Endothelial cell of umbilical vein (primary cell): Measurements from ENCODE around the gene CBLN1. TPM values are rescaled to one million over a fixed set of nuclear protein-coding genes. Genes with fewer than 3 reads are reported as not detected.

Experiments
- BruUV-seq: library from RNA; stranded (reverse); fragments of 400-500 nt; replicated peaks from 2 replicates; lab custom pipeline; 2021; lab: Mats Ljungman, UMichigan
- CTCF ChIA-PET: fragments of 300-600, 350-600 bp; sonication (Branson Sonifier 250); formaldehyde crosslinking; loops from one replicate; lab custom pipeline; 2021; ENCODE audit warnings: antibody characterized with exemption, inconsistent platforms; lab: Charles Lee
- POLR2A ChIA-PET: fragments of 300-600, 350-600 bp; sonication (Branson Sonifier 250); formaldehyde crosslinking; loops from one replicate; lab custom pipeline; 2021; ENCODE audit warnings: antibody characterized with exemption, inconsistent platforms; lab: Charles Lee
- DNase-seq: peaks from one replicate; pipeline ENCODE4 v3.0.0-alpha.2; 2011; ENCODE audit warnings: low read depth, low spot score
- FAIRE-seq: peaks from 2 replicates; lab custom pipeline; 2011; peaks lifted over from hg19 to GRCh38; lab: Jason Lieb, UNC
- H2AFZ ChIP-seq: 2 replicates; pipeline ENCODE4 v1.6.0; 2012; ENCODE audit warnings: low read depth, low read length, control low read depth, inconsistent platforms
- H3K27ac ChIP-seq: 2 replicates; pipeline ENCODE4 v1.5.1; 2011; ENCODE audit warnings: low read depth, mild to moderate bottlenecking, control low read depth, low read length, moderate library complexity; ENCODE audit not compliant: insufficient read depth
- H3K27me3 ChIP-seq, 2 experiments: 2 replicates each; pipeline versions ENCODE4 v1.6.0 to v1.6.1; 2011; ENCODE audit warnings: low read length in 2 of 2, mixed read lengths in 1 of 2; ENCODE audit not compliant: control insufficient read depth in 2 of 2, insufficient read depth in 2 of 2
- H3K36me3 ChIP-seq, 2 experiments: 2 replicates in 1 of 2; 3 replicates in 1 of 2; pipeline ENCODE4 v1.5.1; 2011; ENCODE audit warnings: low read length in 2 of 2, mild to moderate bottlenecking in 1 of 2, moderate library complexity in 1 of 2; ENCODE audit not compliant: control insufficient read depth in 2 of 2, insufficient read depth in 2 of 2; ENCODE audit errors: extremely low read depth in 1 of 2
- H3K4me1 ChIP-seq: 3 replicates; pipeline ENCODE4 v1.5.1; 2011; ENCODE audit warnings: mild to moderate bottlenecking, low read length; ENCODE audit not compliant: control insufficient read depth, insufficient read depth; ENCODE audit errors: extremely low read depth
- H3K4me2 ChIP-seq: 2 replicates; pipeline ENCODE4 v1.6.1; 2011; ENCODE audit warnings: low read length, control low read depth, mixed read lengths; ENCODE audit not compliant: insufficient read depth
- H3K4me3 ChIP-seq, 3 experiments: fragments of 200-600 bp in 1 of 3; sonication (generic), shearing (Covaris generic) in 1 of 3; replicated peaks in 1 of 3; 2 replicates each; pipeline ENCODE4 v1.5.1; 2011 to 2016; ENCODE audit warnings: control low read depth in 3 of 3, low read length in 3 of 3, mild to moderate bottlenecking in 2 of 3, inconsistent platforms in 1 of 3, low read depth in 1 of 3, moderate library complexity in 1 of 3; ENCODE audit not compliant: insufficient read depth in 1 of 3
- H3K79me2 ChIP-seq: 2 replicates; pipeline ENCODE4 v1.6.0; 2012; ENCODE audit warnings: low read length, inconsistent platforms; ENCODE audit not compliant: control insufficient read depth, insufficient read depth
- H3K9ac ChIP-seq: replicated peaks from 2 replicates; pipeline ENCODE3; 2011; ENCODE audit warnings: low read length, control low read depth; ENCODE audit not compliant: insufficient read depth; ENCODE audit errors: extremely low read depth
- H3K9me1 ChIP-seq: replicated peaks from 3 replicates; pipeline ENCODE4 v1.6.0; 2011; ENCODE audit warnings: mild to moderate bottlenecking, low read length; ENCODE audit not compliant: control insufficient read depth, insufficient read depth; ENCODE audit errors: extremely low read depth
- H3K9me3 ChIP-seq: replicated peaks from 2 replicates; pipeline ENCODE4 v1.5.1; 2012; ENCODE audit warnings: low read length, inconsistent platforms; ENCODE audit not compliant: control insufficient read depth, insufficient read depth
- H4K20me1 ChIP-seq: replicated peaks from 2 replicates; pipeline ENCODE3; 2011; ENCODE audit warnings: mild to moderate bottlenecking, low read length; ENCODE audit not compliant: control insufficient read depth, insufficient read depth; ENCODE audit errors: extremely low read depth
- CTCF ChIP-seq, 2 donors: IDR thresholded peaks; 1 replicate in 1 of 2; 2 replicates in 1 of 2; pipeline ENCODE4 v1.5.1; 2011; ENCODE audit warnings: low read length in 2 of 2, mild to moderate bottlenecking in 2 of 2, moderate library complexity in 2 of 2, control low read depth in 1 of 2, inconsistent platforms in 1 of 2, low read depth in 1 of 2; ENCODE audit not compliant: insufficient read depth in 1 of 2; ENCODE audit errors: extremely low read depth in 1 of 2
- EZH2 ChIP-seq: IDR thresholded peaks from 2 replicates; pipeline ENCODE4 v1.6.1; 2012; ENCODE audit warnings: borderline replicate concordance, low read depth, mild to moderate bottlenecking, moderate library complexity, low read length, inconsistent platforms; ENCODE audit not compliant: severe bottlenecking
- GATA2 ChIP-seq: IDR thresholded peaks from 2 replicates; pipeline ENCODE4 v1.7.0; 2011; ENCODE audit warnings: low read depth, mild to moderate bottlenecking, moderate library complexity, mixed read lengths, low read length; ENCODE audit not compliant: insufficient read length, insufficient read depth
- MAX ChIP-seq: IDR thresholded peaks from 2 replicates; pipeline ENCODE4 v1.6.1; 2011; ENCODE audit not compliant: insufficient read depth, insufficient read length
- dilution Hi-C: fragments of 300-500 bp; cut with MboI; formaldehyde crosslinking; loops from one replicate; pipeline ENCODE4 v1.15.0; 2019; ENCODE audit warnings: low sequenced_read_pairs; ENCODE audit not compliant: extremely low pct_ligation_motif_present
- intact Hi-C: fragments of 100-400 bp; cut with micrococcal nuclease; formaldehyde crosslinking; loops from one replicate; pipeline ENCODE4 v1.10.0; 2022
- polyA plus RNA-seq, 4 experiments: library from polyadenylated mRNA; depleted of rRNA in 3 of 4; stranded (reverse) in 3 of 4; unstranded in 1 of 4; fragments of >200 nt; gene quantifications; 2 replicates each; pipeline versions ENCODE4 v1.2.1 to v1.2.3, GENCODE V29; 2011 to 2012; ENCODE audit warnings: missing spikeins in 1 of 4
- total RNA-seq: library from RNA; stranded (reverse); gene quantifications from 2 replicates; pipeline ENCODE4 v1.2.3, GENCODE V29; 2021

Gene CBLN1
- total and polyA plus RNA-seq, 2 donors (not counting 3 experiments of a cell fraction or from before 2014, with no cell fraction given) = not detected

- dilution Hi-C loops = no loop called here
- POLR2A ChIA-PET = no interaction called here
Observed at GRCh38 chr16:49283376-49284049, 1.9 kb upstream of the CBLN1 start.

GRCh38 chr16:49282690-49283375 is 1.2 kb upstream of the CBLN1 start:
- no peaks in the 10 kb centered on the region for H3K9me3 ChIP-seq
- no peak for TF ChIP-seq CTCF (IDR thresholded peaks at IDR 0.05; ENCODE audit: extremely low read depth in 1 of 2, insufficient read depth in 1 of 2, low read depth in 1 of 2, low read length in 2 of 2)
- TF ChIP-seq EZH2 = peak; percentile 52
- no peak for TF ChIP-seq GATA2
- intact Hi-C loops (no loop called here), dilution Hi-C loops (no loop called here)
- no peaks in the 10 kb centered on the region for H4K20me1 ChIP-seq
- CTCF ChIA-PET = no interaction called here
- H3K27ac ChIP-seq = no peak overlapping the region
- H3K27me3 ChIP-seq = peaks cover 46 to 57% of the 10 kb centered on the region in 2 experiments
- H3K4me1 ChIP-seq = peaks cover 2% of the 10 kb centered on the region
- FAIRE-seq (no peak), DNase-seq (no peak)
- H2AFZ ChIP-seq = no peak overlapping the region
- H3K4me2 ChIP-seq = peak overlapping the region; percentile 12
- no peak overlapping the region for H3K4me3 ChIP-seq
- no peaks in the 10 kb centered on the region for H3K36me3 ChIP-seq
- no TSS peak for BruUV-seq
- H3K9me1 ChIP-seq = no peaks in the 10 kb centered on the region
- H3K9ac ChIP-seq = no peak overlapping the region
- no peaks in the 10 kb centered on the region for H3K79me2 ChIP-seq
- POLR2A ChIA-PET = no interaction called here

More at GRCh38 chr16:49283376-49284049, 1.9 kb upstream of the CBLN1 start:
- CTCF ChIA-PET = no interaction called here
- TF ChIP-seq EZH2 (peak; percentile 49), MAX (no peak)
- H2AFZ ChIP-seq = no peak overlapping the region
- no peaks in the 10 kb centered on the region for H3K9me1 ChIP-seq
- H3K4me1 ChIP-seq = peaks cover 2% of the 10 kb centered on the region
- BruUV-seq = no TSS peak
- H3K27me3 ChIP-seq = peaks cover 40 to 50% of the 10 kb centered on the region in 2 experiments
- H3K4me3 ChIP-seq = no peak overlapping the region
- H3K9me3 ChIP-seq = no peaks in the 10 kb centered on the region
- intact Hi-C loops = no loop called here
- DNase-seq = no peak
- FAIRE-seq = no peak
- no peaks in the 10 kb centered on the region for H3K36me3 ChIP-seq
- no peak overlapping the region for H3K4me2 ChIP-seq
- H3K27ac ChIP-seq = no peak overlapping the region
- H3K79me2 ChIP-seq = no peaks in the 10 kb centered on the region
- H4K20me1 ChIP-seq = no peaks in the 10 kb centered on the region
- no peak overlapping the region for H3K9ac ChIP-seq
